Fibroblast of skin of scalp (primary cell): ENCODE results near the gene NUTF2.

Experiments used
- DNase-seq: peaks from one replicate; pipeline ENCODE4 v3.0.0-alpha.2; 2013

The NUTF2 gene

DNA sequence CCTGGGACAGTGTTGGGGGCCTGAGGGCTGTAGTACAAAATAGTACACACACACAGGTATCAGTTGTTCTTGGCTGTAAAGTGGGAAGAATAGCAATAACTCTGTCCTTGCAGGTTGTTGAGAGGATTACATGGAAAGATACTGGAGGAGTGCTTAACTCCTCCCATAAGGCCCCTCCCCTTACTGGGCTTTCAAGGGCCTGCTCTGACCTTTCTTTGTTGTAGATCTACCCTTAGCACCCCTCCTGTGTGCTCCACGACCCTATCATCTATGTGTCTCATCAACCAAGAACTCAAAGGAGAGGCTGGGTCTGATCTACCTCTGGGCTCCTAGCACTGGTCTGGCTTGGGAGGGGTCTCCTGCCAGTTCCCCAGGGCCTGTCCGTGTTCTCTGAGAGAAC is 17.9 kb downstream of the NUTF2 start:
- DNase-seq: no peak

DNA sequence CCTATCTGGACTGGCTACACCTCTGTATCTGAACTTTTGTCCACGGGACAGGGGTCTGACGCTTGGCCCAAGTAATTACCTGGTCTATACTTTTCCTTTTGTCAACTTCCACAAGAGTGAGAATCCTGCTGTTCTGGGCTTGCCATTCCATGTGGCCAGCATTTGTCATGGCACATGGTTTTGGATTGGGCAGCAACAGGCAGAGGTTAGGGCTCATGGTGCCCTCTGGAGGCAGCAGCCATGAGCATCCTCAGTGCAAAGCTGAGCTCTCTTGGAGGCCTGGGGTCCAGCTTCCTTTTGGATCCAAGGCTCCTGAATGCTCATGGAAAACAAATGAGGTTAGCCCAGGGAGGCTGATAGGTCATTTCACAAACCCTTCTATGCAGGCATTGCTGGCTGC is 18.6 kb downstream of the NUTF2 start:
- DNase-seq: peak; percentile 47

DNA sequence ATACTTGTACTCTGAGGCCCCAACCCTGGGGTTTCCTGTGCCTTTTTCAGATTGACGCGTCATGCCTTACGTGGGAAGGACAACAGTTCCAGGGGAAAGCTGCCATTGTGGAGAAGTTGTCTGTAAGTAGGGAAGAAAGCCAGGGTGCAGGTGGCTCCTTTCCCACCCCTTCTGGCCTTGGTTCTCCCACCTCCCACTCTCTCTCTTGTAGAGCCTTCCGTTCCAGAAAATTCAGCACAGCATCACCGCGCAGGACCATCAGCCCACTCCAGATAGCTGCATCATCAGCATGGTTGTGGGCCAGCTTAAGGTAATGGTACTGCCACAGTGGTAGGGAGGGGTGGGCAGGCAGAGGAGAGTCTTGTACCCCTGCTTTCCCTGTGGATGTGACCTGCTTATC is 21.6 kb downstream of the NUTF2 start:
- DNase-seq: no peak

DNA sequence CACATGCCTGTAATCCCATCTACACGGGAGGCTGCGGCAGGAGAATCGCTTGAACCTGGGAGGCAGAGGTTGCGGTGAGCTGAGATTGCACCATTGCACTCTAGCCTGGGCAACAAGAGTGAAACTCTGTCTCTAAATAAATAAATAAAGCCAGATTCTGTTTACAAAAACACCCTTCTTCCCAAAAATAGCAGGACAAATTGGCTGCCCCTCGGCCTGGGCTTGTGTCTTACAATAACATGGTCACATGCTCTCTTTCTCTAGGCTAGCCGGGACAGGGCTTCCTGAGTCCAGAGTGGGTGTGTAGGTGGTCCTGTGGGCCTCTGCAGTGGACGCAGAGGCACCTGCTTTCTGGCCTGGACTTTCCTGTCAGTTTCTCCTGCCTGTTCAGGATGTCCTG is 22.9 kb downstream of the NUTF2 start:
- DNase-seq: no peak

DNA sequence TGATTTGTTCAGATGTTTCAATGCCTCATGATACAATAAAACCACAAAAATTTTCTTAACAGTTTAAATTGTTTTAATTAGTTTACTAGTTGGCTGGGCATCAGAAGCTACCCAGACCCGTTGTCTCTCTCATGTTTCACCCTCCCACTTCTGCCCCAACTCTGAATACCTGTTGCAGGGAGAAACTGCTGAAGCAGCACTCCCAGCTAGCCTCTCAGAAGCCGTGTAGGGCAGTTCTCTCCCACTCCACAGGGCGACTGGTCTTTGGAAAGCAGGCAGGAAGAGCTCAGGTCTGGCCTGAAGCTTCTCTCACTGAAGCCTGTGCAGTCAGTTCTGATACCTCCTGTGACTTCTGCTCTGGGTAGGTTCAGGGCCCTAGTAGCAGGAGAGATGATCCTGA is 24.5 kb downstream of the NUTF2 start:
- DNase-seq: no peak

DNA sequence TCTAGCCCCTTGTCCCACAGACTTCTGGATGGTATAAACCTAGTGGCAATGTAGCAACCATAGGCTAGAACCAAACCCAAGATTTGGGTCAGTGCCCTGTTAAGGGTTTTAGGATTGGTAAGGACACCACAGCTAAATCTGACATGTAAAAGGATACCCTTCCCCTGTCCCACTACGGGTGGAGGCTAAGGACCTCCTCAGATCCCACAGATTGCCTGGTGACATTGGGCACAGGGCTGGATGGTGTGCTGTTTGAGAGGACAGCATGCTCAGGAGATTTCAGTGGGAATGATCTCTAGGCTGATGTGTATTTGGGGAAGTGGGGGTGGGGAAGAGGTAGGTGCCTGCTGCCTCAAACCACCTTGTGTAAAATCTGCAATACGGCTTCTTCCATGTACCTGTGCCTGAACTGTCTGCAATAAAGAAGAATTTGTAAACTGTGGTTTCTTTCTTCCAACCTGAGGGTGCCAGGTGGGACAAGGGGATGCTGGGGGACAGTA is 25.4 kb downstream of the NUTF2 start:
- no peak for DNase-seq

DNA sequence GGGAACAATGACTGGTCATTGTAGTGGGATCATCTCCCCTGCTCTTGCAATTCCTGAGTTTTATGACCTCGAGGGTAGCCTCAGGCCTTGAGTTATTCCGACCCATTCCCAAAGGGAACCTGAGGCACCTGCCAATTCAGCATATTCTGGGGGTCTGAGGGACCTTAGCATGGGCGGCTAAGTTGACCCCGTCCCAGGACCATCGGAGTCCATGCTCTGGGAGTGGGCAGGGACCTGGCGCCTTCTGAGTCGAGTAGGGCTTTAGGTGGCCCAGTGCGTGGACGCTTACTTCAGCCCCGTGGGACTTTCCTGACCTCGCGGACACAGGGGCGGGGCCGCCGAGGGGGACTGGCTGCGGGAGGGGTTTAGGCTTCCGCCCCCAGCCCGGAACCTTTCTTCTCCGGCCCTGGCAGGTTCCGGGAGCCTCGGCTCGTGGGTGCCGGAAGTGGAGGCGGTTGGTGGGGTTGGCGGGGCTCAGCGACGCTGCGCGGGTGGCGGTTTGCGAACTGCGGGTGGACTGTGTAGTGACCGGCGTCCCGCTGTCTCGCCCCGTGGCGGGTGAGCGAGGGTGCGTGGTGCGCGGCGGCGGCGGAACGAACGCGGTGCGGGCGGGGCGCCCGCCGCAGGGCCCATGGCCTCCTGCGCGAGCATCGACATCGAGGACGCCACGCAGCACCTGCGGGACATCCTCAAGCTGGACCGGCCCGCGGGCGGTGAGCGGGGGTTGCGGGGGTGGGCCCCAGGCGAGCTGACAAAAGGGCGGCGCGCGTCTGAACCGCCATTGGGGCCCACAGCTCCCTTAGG is 26.1 kb downstream of the NUTF2 start, which contains the start of gene EDC4:
TSS of gene EDC4 (plus strand) at position 422 of the 804 bp plus-strand sequence. CDS start at position 632, 210 bp downstream.
- DNase-seq: peak; percentile 78

DNA sequence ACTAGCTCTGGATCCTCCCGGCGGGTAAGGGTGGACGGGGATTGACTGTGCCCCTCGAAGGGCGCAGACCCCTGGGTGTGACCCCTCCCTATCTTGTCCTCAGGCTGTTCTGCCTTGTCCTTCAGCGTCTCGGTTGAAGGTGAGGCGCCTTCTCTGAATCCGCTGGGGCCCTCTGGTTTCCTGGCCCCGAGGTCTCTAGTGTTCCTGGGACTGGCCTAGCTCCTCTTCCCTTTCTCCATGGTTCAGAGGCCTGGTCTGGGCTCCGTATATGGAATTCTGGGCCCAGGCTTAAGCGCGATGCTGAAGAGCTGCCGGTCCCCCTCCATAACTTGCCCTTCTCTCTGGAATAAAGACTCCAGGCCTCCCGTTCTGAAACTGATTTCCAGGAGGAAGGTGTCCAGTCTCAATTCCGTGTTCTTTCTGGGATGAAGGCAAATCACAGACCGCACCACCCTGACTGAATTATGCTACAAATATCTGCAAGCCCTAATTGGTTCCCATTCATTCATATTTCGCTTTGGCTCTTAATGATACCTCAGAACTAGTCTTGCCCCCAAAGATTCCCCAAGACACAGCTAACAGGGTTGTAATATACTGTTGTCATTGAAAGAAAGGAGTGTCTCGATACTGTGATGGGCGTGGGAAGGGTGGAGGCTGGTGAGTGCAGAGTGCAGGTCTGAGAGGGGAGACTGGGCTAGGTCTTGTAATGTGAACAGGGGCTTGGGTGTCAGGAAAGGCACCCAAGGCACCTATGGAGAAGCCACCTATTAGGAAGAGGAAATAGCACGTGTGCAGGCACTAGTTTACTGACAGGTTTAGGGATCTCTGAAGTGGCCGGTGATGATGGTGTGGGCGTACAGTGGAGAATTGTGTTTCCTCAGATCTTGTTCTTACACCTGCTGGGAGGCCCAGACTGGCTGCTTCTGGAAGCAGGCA is 27.0 kb downstream of the NUTF2 start:
- no peak for DNase-seq

DNA sequence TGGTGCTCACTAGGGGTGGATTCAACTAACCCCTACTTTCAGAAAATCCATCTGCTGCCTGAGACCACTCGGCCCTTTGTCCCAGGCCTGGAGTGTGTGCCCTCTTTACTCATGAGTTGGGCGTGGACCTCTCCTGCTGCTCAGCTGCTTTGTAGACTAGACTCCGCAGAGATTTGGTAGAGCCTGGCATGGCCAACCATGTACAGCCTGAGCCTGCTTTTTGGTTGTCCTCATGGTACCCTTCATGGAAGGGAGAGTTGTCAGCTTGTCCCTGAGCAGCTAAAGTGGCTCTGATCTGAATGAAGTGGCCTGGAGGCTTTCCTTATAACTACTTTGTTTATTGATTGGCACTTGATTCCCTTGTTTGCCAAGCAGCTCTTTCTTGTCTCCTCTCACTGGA is 27.6 kb downstream of the NUTF2 start:
- no peak for DNase-seq

DNA sequence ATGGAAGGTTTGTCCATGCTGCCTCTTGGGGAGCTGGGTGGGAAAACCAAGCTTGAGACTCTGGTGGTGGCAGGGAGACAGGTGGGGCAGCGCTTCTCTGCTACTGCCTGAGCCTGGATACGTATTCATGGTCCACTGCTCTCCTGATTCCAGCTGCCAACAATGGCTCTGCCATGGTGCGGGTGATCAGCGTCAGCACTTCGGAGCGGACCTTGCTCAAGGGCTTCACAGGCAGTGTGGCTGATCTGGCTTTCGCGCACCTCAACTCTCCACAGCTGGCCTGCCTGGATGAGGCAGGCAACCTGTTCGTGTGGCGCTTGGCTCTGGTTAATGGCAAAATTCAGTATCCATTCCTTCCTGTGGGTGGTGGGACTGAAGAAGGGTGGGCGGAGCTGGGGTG is 30.3 kb downstream of the NUTF2 start:
- no peak for DNase-seq

DNA sequence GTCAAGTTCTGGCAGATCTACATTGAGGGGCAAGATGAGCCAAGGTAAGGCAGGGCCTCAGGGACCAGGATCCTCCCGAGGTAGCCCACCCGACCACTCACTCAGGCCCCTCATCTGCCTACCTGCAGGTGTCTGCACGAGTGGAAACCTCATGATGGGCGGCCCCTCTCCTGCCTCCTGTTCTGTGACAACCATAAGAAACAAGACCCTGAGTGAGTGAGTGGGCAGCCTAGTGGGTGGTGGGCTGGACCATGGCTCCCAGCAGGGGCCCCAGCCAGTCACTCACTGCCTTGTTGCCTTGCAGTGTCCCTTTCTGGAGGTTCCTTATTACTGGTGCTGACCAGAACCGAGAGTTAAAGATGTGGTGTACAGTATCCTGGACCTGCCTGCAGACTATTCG is 31.5 kb downstream of the NUTF2 start:
- no peak for DNase-seq

DNA sequence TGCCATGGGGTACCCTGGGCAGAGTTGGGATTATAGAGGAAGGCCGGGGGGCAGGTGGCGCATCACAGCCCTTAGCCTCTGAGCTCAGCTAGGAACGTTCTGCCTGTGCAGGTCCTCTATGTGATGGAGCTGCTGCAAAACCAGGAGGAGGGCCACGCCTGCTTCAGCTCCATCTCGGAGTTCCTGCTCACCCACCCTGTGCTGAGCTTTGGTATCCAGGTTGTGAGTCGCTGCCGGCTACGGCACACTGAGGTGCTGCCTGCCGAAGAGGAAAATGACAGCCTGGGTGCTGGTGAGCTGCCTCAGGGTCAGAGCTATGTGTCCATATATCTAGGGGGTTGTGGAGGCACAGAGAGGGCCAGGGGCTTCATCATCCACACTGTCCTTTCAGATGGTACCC is 32.1 kb downstream of the NUTF2 start:
- DNase-seq: no peak

DNA sequence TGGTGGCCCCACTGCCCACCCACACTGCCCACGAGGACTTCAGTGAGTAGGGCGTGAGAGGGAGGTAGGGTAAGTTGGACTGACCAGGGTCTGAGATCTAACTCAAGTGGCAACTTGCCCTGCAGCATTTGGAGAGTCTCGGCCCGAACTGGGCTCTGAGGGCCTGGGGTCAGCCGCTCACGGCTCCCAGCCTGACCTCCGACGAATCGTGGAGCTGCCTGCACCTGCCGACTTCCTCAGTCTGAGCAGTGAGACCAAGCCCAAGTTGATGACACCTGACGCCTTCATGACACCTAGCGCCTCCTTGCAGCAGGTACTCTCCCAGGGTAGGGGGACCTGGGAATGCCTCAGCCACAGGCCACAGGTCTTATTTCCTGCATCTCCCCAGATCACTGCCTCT is 32.7 kb downstream of the NUTF2 start:
- DNase-seq: no peak

DNA sequence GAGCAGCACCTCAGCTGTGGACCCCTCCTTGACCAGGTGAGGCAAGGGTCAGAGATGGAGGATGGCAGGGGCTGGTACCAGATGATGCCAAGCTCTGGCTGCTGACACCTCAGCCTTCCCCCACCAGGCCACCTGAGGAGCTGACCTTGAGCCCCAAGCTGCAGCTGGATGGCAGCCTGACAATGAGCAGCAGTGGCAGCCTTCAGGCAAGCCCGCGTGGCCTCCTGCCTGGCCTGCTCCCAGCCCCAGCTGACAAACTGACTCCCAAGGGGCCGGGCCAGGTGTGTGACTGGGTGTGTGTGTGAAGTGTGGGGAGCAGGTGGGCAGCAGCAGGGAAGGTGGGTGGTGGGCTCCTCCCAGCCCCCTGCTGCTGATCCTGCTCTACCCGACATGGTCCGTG is 33.2 kb downstream of the NUTF2 start:
- DNase-seq: no peak

DNA sequence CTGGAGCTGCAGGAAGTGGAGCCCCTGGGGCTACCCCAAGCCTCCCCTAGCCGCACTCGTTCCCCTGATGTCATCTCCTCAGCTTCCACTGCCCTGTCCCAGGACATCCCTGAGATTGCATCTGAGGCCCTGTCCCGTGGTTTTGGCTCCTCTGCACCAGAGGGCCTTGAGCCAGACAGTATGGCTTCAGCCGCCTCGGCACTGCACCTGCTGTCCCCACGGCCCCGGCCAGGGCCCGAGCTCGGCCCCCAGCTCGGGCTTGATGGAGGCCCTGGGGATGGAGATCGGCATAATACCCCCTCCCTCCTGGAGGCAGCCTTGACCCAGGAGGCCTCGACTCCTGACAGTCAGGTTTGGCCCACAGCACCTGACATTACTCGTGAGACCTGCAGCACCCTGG is 33.9 kb downstream of the NUTF2 start:
- no peak for DNase-seq

DNA sequence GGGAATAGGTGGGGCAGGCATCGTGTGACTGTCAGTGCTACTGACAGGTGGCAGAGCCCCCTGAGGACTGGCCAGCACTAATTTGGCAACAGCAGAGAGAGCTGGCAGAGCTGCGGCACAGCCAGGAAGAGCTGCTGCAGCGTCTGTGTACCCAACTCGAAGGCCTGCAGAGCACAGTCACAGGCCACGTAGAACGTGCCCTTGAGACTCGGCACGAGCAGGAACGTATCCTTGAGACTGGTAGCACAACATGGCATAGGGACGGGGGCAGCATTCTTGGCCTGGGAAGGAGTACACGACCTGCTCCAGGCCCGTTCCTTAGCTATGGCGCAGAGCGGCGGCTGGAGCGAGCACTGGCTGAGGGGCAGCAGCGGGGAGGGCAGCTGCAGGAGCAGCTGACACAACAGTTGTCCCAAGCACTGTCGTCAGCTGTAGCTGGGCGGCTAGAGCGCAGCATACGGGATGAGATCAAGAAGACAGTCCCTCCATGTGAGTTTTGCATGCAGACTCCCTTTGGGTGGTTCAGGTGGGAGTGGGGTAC is 35.0 kb downstream of the NUTF2 start:
- DNase-seq: no peak

DNA sequence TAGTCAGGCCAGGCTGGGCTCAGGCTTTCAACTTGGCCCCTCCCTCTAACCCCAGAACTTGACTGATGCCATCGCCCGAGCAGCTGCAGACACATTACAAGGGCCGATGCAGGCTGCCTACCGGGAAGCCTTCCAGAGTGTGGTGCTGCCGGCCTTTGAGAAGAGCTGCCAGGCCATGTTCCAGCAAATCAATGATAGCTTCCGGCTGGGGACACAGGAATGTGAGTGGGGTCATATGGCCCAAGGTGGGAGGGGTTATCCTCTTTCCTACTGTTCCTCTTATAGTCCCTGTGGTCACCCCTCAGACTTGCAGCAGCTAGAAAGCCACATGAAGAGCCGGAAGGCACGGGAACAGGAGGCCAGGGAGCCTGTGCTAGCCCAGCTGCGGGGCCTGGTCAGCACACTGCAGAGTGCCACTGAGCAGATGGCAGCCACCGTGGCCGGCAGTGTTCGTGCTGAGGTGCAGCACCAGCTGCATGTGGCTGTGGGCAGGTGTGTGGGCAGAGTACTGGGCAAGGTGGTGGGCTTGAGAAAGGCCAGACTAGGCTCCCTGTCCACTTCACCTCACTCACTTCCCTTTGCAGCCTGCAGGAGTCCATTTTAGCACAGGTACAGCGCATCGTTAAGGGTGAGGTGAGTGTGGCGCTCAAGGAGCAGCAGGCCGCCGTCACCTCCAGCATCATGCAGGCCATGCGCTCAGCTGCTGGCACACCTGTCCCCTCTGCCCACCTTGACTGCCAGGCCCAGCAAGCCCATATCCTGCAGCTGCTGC is 35.8 kb downstream of the NUTF2 start:
- no peak for DNase-seq

DNA sequence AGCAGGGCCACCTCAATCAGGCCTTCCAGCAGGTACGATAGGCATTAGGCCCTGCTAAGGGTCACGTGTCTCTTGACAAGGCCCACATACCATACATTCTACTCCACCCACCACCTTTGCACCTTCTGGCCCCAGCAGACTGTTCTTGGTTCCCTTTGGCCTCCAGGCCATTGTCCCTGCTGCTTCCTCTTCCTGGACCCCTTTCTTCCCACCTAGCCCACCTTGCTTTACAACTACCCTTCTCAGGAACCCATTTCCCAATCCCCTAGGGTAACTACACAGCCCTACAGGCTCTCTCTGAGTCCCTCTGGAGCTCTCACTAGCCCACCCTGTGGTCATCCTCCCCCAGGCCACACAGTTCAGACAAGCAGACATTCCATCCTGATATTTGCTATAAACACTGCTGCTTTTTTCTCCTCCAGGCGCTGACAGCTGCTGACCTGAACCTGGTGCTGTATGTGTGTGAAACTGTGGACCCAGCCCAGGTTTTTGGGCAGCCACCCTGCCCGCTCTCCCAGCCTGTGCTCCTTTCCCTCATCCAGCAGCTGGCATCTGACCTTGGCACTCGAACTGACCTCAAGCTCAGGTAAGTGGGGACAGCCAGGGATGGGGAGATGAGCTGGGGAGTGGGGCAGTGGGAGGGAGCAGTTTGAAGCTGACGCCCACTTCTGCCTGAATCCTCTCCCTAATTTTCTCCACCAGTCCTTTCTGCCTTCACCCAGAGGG is 36.6 kb downstream of the NUTF2 start:
- DNase-seq: no peak

DNA sequence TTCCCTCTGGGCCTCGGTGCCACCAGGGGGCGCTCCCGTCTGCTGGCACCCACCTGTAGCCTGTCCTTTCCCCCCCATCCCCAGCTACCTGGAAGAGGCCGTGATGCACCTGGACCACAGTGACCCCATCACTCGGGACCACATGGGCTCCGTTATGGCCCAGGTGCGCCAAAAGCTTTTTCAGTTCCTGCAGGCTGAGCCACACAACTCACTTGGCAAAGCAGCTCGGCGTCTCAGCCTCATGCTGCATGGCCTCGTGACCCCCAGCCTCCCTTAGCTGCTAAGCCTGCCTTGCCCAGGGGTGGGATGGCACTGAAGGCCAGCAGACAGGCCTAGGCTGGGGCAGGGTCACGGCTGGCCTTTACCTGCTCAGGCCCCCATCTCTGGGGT is 37.1 kb downstream of the NUTF2 start:
- peak; percentile 24 for DNase-seq

DNA sequence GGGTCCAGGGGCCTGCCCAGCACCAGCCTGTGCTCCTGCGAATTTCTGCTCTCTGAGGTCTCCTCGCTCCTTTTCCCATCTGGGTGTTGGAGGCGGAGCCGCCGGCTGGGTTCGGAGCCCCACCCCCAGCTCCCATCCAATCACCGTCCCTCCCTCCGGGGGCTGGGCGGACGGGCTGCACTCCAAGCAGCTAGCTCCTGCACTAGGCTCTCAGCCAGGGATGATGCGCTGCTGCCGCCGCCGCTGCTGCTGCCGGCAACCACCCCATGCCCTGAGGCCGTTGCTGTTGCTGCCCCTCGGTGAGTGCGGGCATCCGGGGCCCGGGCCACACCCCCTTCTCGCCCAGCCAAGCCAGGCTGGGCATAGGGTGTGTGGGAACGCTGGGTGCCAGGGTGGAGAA is 38.0 kb downstream of the NUTF2 start, which contains the start of gene NRN1L:
TSS of gene NRN1L (plus strand) at position 202 of the 400 bp plus-strand sequence. CDS start at position 221, 19 bp downstream.
- DNase-seq: peak; percentile 90

DNA sequence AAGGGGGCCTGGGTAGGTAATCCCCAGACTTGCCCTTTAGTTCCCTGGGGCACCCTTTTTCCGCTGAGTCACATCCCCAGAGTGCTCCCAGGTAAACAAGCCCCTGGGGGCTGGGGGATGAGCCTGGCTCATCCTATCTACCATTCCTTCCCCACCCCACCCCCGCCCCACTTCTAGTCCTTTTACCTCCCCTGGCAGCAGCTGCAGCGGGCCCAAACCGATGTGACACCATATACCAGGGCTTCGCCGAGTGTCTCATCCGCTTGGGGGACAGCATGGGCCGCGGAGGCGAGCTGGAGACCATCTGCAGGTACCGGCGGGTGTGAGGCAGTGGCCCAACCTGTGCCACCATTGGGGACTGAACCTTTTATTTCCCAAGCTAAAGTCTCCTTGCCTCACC is 38.8 kb downstream of the NUTF2 start:
- DNase-seq: no peak

DNA sequence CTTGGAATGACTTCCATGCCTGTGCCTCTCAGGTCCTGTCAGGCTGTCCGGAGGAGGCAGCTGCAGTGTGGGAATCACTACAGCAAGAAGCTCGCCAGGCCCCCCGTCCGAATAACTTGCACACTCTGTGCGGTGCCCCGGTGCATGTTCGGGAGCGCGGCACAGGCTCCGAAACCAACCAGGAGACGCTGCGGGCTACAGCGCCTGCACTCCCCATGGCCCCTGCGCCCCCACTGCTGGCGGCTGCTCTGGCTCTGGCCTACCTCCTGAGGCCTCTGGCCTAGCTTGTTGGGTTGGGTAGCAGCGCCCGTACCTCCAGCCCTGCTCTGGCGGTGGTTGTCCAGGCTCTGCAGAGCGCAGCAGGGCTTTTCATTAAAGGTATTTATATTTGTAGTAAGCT is 39.2 kb downstream of the NUTF2 start:
- DNase-seq: no peak
